DMS 273 (cell line): ENCODE measurements around the gene RPS10.
"Not testable (repeated sequence)": the region's sequence is repeated elsewhere in the genome, so short reads cannot be mapped to it uniquely, and the experiment has no call there.

Source experiments
- DNase-seq: peaks from one replicate; lab custom pipeline; 2025; ENCODE audit not compliant: unreplicated experiment; lab: John Stamatoyannopoulos, UW

The RPS10 gene

DNA sequence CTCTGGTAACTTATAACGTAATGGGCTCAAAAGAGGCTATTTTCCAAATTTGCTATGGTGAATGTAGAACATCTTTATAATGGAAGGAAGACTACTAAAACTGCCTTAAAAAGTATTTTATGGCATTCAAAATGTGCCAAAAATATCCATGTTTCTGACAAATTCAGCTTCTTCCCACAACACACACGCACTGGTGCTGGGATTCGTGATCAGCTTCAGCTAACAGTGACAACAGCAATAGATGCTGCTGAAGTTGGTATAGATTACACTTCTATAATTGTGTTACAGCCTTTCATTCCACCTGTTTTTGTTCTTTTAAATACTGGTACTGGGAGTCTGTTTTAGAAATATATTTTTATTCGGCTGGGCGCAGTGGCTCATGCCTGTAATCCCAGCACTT lies 52.4 kb downstream of the RPS10 start:
- no peak for DNase-seq

DNA sequence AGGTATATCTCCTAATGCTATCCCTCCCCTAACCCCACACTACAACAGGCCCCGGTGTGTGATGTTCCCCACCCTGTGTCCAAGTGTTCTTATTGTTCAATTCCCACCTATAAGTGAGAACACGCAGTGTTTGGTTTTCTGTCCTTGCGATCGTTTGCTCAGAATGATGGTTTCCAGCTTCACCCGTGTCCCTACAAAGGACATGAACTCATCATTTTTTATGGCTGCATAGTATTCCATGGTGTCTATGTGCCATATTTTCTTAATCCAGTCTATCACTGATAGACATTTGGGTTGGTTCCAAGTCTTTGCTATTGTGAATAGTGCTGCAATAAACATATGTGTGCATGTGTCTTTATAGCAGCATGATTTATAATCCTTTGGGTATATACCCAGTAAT lies 54.0 kb downstream of the RPS10 start:
- not testable (repeated sequence) for DNase-seq

DNA sequence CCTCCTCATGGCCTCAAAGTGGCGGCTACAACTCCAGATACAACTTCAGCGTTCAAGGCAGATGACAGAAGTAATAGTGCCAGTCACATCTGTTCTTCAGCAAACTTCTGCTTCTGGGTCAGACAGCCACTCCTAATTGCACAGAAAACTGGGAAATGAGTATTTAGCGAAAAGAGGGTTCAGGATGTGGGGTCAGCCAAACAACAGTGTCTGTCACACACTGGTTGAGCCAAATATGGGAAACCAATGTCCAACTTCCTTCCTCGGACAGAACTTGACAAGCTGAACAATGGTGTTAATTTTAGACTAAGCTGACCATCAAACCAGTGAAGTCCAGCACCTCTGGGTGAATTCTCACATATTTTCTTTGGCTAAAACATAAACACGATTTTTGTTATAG lies 55.5 kb downstream of the RPS10 start:
- DNase-seq: no peak

DNA sequence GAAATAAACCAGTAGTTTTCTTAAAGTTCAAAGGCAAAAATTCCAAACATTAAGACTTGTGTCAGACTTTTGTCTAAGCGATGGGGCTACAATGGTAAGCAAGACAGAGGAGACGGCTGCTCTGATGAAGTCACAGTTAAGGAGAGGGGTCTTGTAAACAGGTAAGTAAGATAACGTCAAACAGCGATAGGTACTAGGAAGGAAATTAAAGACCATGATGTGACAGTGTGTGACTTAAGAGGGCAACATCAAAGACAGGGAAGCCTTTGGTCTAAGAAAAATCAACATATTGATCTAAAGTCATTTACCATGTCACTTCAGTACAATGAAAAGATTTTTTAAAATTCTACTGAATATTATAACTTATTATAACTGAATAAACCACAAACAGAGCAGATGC lies 56.5 kb downstream of the RPS10 start:
- DNase-seq: no peak
